SK-N-MC (cell line): ENCODE results near the gene EFCAB12.
A peak's percentile ranks its signal among the peaks of the same experiment; 100 is the strongest.

Experiments used
- DNase-seq: peaks from one replicate; pipeline ENCODE4 v3.0.0-alpha.2; 2011; ENCODE audit warnings: low read depth, low spot score
- H3K27ac ChIP-seq: fragments of 200-600 bp; sonication (generic); 2 replicates; pipeline ENCODE4 v1.5.1; 2016; ENCODE audit warnings: mixed run types
- H3K36me3 ChIP-seq: fragments of 200-600 bp; sonication (generic); 2 replicates; pipeline ENCODE4 v1.6.1; 2017; ENCODE audit warnings: antibody characterized with exemption, low read length, mixed read lengths; ENCODE audit not compliant: insufficient read depth
- H3K4me3 ChIP-seq: fragments of 200-600 bp; sonication (generic); 2 replicates; pipeline ENCODE4 v1.5.1; 2016
- H3K9ac ChIP-seq: fragments of 200-600 bp; sonication (generic); 2 replicates; pipeline ENCODE4 v1.8.0; 2017; ENCODE audit warnings: mixed run types, mixed read lengths; ENCODE audit not compliant: insufficient read length
- H3K9me3 ChIP-seq: fragments of 200-600 bp; sonication (generic); 2 replicates; pipeline ENCODE4 v1.6.1; 2017; ENCODE audit warnings: low read depth, mild to moderate bottlenecking, antibody characterized with exemption, low read length, moderate library complexity, mixed read lengths
- EZH2 ChIP-seq: fragments of 200-600 bp; sonication (generic); IDR thresholded peaks from one replicate; pipeline ENCODE4 v1.6.1; 2017; ENCODE audit warnings: antibody characterized with exemption
- FOXP2 ChIP-seq: optimal IDR thresholded peaks from 2 replicates; pipeline ENCODE3; 2011; ENCODE audit warnings: mild to moderate bottlenecking, moderate library complexity; ENCODE audit not compliant: insufficient read depth; ENCODE audit errors: extremely low read length, control extremely low read depth
- POLR2AphosphoS5 ChIP-seq: IDR thresholded peaks from 2 replicates; pipeline ENCODE4 v1.6.1; 2012; ENCODE audit warnings: mild to moderate bottlenecking, low read depth, low read length, borderline replicate concordance

Gene EFCAB12

DNA sequence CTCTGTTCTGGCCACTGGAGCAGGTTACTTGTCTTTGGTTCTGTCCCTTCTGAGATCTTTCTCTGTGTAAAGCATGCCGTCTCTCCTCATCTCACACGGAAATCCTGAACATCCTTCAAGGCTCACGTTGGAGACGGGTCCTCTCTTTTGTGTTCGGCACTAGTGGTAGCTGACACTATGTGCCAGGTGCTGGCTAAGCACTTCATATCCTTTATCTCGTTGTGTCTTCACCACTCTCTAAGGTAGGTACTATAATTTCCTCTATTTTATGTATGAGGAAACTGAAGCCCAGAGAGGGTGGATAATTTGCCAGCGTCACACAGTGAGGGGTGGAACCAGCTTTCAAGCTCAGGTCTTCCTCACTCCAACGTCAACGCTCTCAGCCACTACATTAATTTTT, 12.8 kb upstream of the EFCAB12 start:
- no peaks in the 10 kb centered on the region for H3K9me3 ChIP-seq
- no peak for DNase-seq
- H3K4me3 ChIP-seq = peak overlapping the region; percentile 96
- H3K9ac ChIP-seq = peak overlapping the region; percentile 89
- H3K36me3 ChIP-seq = peaks cover 24% of the 10 kb centered on the region
- TF ChIP-seq FOXP2 (no peak), EZH2 (no peak), POLR2AphosphoS5 (no peak)
- H3K27ac ChIP-seq = peak overlapping the region; percentile 84; the same call in 1 of the 2 replicates

DNA sequence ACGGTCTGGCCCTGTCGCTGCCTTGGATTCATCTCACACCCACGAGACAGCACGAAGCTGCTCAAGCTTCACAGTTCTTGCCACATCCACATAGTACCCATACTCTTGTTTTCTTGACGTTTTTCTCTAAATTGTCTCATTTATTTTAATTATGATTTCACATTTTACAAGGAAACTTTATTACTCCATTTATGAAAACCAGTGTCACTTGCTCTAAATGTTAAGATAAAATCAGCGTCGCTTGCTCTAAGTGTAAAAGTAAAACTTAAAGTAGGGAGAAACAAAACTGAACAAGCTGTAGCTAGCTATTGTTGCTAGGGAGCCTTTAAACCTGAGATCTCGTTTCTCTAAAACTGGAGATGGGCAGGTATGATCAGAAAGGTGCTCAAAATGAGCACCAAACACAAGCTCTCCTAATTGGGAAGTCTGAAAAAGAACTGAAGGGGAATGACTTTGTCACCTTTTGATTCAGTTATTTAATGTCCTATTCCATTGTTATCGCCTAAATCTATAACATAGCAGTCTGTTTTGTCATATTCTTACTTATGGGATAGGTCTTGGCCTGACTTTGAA, 12.3 kb upstream of the EFCAB12 start:
- no peaks in the 10 kb centered on the region for H3K9me3 ChIP-seq
- H3K27ac ChIP-seq = peak overlapping the region; percentile 84
- no peak for DNase-seq
- H3K4me3 ChIP-seq = peak overlapping the region; percentile 96
- peaks cover 29% of the 10 kb centered on the region for H3K36me3 ChIP-seq
- H3K9ac ChIP-seq = peak overlapping the region; percentile 89
- TF ChIP-seq POLR2AphosphoS5 (no peak), EZH2 (no peak), FOXP2 (no peak)

DNA sequence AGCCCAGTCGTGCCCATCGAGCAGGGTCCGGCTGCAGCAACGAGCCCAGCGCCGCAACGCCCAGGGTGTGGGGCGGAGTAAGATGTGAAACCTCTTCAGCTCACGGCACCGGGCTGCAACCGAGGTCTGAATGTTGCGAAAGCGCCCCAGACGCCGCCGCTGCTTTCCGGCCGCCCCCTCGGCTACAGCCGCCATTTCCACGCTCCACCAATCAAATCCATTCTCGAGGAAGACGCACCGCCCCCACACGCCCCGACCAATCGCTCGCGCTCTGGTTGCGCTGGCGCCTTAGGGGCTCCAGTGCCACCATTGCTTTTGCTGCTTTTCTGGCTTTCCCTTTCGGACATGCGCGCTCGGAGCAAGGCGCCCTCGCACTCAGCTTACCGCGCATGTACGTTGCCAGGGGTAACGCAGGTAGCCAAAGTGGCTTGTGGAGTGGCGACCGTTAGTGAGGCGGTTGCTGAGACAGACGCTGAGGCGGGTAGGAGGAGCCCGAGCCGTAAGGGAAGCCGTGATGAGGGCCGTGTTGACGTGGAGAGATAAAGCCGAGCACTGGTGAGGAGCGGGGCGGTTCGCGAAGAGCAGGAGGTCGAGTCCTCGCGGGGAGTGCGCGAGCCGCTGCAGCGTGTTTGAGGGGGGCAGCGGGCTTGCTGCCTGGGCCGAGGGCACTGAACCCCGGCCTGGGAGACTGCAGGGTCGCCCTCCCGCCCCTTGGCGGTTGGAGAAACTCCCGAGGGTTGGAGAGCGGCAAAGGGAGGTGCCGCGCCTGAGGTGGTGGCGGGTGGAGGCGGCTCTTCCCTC, 11.6 kb upstream of the EFCAB12 start, which contains the start of the genes IFT122 and MBD4:
IFT122 (plus strand) TSS at position 408 of the 801 bp plus-strand sequence; CDS start at position 515, 107 bp downstream.
MBD4 (minus strand) TSS at position 132 of the 801 bp plus-strand sequence; CDS start at position 17, 115 bp downstream.
- Histone ChIP-seq H3K9me3 (no peaks in the 10 kb centered on the region), H3K9ac (peak within 1 kb of the TSS; percentile 95), H3K4me3 (peak within 1 kb of the TSS; percentile 96), H3K36me3 (peaks cover 36% of the 10 kb centered on the region), H3K27ac (peak within 1 kb of the TSS; percentile 84)
- TF ChIP-seq EZH2 (no peak), POLR2AphosphoS5 (peak; percentile 92), FOXP2 (peak; percentile 90)
- DNase-seq = peak; percentile 99

DNA sequence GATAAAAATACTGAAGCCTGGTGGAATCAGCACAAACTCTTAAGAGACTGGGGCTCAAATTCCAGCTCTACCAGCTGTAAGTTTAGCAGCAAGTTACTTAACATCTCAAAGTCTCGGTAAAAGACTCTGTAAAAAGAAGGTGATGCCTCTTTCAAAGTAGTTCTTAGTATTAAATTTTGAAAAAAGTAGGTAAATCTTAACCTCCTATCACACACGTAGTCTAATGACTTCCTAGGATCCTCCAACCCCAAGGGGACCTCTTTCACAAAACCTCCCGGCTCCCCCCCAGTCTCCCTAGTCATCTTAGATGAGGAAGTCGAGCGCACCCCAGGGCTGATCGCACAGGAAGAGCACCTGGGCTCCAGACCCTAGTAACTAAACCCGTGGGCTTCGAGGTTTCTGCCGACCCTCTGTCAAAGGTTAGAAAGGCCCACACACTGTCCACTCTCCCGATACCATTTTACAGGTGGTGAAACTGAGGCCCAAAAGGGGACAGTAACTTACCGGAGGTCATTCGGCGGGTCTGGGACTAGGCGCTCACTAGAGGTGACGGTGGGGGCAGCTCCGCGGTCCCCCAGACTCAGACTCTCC, 10.9 kb upstream of the EFCAB12 start:
- no peak for DNase-seq
- Histone ChIP-seq H3K4me3 (peak overlapping the region; percentile 96), H3K27ac (peak overlapping the region; percentile 72), H3K9me3 (no peaks in the 10 kb centered on the region), H3K36me3 (peaks cover 43% of the 10 kb centered on the region), H3K9ac (peak overlapping the region; percentile 95)
- TF ChIP-seq EZH2 (no peak), POLR2AphosphoS5 (no peak), FOXP2 (no peak)

DNA sequence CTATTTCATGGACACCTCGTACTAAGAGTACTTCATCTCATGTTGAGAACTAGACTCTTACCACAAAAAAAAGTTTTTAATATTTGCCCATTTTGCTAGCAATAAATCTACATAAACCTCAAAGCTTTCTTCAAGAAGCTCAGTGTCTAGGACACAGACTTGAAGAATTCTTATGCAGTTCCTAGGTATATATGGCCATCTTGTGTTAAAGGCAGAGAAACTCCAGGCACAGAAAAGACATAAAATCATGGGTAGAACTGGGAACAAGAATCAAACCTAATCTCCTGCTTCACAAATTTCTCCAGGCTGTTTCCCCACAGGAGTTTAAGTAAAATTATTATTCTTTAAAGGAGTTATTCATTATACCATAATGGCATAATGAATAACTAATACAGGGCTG, 6.9 kb upstream of the EFCAB12 start:
- Histone ChIP-seq H3K27ac (peak overlapping the region; percentile 4; the same call in 1 of the 2 replicates), H3K9ac (peak overlapping the region; percentile 49), H3K36me3 (peaks cover 76% of the 10 kb centered on the region), H3K4me3 (peak overlapping the region; percentile 30; the same call in 1 of the 2 replicates), H3K9me3 (no peaks in the 10 kb centered on the region)
- TF ChIP-seq EZH2 (no peak), FOXP2 (no peak), POLR2AphosphoS5 (no peak)
- DNase-seq = no peak

DNA sequence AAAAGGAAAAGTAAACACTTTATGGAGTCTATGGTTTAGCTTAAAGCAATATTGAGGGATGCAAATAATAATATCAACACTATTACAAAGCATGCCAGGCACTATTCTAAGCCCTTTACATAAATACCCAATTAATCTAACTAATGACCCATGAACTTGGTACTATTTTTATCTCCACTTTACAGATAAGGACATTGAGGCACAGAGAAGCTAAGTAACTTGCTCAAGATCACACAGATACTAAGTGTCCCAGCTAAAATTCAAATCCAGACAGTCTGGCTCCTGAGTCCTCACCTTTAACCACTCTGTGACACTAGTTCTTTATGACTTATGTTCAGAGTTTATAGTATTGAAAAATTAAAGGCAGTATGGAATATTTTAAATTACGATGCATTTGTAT, 5.7 kb upstream of the EFCAB12 start:
- Histone ChIP-seq H3K27ac (no peak overlapping the region), H3K9me3 (no peaks in the 10 kb centered on the region), H3K9ac (no peak overlapping the region), H3K36me3 (peaks cover 86% of the 10 kb centered on the region), H3K4me3 (no peak overlapping the region)
- TF ChIP-seq EZH2 (no peak), POLR2AphosphoS5 (no peak), FOXP2 (no peak)
- no peak for DNase-seq

DNA sequence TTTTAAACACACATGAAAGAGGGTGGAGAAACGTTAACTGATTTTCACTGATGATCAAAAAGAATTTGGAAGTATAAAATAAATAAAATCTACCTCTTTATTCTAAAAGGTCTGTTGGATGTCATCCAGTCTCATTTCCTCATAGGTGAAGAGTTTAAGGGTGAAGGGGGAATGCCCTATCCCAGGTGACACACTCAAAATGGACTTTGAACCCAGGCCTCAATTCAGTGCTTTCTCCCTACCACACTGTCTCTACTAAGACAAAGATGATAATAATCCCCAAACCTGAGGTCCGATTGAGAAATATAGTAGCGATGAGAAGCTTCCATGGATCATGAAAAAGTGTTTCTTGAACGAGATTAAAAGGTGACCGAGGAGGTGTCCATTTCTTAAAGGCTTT, 5.1 kb upstream of the EFCAB12 start:
- H3K9ac ChIP-seq = no peak overlapping the region
- no peak overlapping the region for H3K4me3 ChIP-seq
- no peak overlapping the region for H3K27ac ChIP-seq
- TF ChIP-seq FOXP2 (no peak), POLR2AphosphoS5 (no peak), EZH2 (no peak)
- no peaks in the 10 kb centered on the region for H3K9me3 ChIP-seq
- H3K36me3 ChIP-seq = peaks cover 86% of the 10 kb centered on the region
- DNase-seq = no peak

DNA sequence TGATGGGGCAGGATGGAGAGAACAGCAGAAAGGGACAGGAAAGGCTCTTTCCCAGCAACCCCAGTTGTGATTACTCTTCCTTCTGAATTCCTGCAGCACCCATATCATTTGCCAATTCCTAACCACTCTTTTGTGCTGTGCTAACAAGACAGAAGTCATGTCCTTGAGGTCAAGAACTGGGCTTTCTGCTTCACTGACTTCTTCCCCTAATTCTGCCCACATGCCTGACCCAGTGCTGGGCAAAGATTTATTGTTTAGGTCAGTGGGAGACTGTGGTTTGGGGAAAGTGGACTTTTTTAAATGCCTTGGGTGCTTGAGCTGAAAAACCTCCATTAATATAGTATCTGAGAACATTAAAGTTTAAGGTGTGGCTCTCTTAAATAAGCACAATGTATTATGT, 4.2 kb upstream of the EFCAB12 start:
- no peaks in the 10 kb centered on the region for H3K9me3 ChIP-seq
- peaks cover 77% of the 10 kb centered on the region for H3K36me3 ChIP-seq
- TF ChIP-seq EZH2 (no peak), POLR2AphosphoS5 (no peak), FOXP2 (no peak)
- no peak overlapping the region for H3K4me3 ChIP-seq
- no peak for DNase-seq
- no peak overlapping the region for H3K9ac ChIP-seq
- no peak overlapping the region for H3K27ac ChIP-seq
